IPS-11a (cell line): ENCODE data around the gene KERA.
"Not testable (repeated sequence)": the region's sequence is repeated elsewhere in the genome, so short reads cannot be mapped to it uniquely, and the experiment has no call there.

Experiments used
- H3K4me3 ChIP-seq: one replicate; pipeline ENCODE4 v1.5.1; 2013; ENCODE audit warnings: low read depth, low read length, control low read depth

Gene KERA, protein sequence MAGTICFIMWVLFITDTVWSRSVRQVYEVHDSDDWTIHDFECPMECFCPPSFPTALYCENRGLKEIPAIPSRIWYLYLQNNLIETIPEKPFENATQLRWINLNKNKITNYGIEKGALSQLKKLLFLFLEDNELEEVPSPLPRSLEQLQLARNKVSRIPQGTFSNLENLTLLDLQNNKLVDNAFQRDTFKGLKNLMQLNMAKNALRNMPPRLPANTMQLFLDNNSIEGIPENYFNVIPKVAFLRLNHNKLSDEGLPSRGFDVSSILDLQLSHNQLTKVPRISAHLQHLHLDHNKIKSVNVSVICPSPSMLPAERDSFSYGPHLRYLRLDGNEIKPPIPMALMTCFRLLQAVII

DNA sequence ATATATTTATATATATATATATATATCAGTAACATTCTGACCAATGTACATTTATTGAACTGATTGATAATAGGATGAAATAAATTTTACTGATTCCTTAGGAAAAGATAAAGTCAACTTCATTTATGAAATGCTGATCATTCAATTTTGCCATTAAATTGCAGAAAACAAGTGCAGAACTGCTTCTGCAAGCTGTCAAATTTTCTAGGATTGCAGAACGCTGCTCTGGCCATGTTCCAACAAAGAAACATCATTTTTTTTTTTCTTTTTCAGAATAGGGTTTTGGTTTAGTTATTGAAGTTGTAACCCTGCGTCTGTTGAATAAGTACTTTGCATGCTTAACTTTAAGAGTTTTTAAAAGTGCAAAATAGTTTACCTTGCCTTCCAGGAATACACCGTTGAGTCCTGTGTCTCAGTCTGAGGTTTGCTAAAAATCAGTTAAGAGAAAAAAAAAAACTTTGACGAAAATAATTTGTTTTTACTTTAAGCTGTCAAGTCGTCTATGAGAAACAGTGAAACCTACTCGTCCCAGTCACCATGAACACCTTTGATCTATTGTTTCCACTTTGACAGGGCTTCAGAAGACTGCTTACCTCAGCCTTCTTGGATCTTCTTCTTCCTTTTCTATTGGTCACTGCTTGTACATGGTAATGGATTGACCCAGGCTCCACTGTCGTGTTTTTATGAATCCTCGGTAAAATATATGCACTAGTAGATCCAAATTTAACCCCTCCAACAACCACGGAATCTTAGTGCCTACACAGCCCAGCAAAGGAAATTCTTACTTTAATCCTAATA, at the start of gene KERA:
TSS of gene KERA (minus strand) at position 657 of the 798 bp plus-strand sequence. CDS start 1,743 bp downstream, outside the sequence.
- H3K4me3 ChIP-seq = no peak within 1 kb of the TSS

DNA sequence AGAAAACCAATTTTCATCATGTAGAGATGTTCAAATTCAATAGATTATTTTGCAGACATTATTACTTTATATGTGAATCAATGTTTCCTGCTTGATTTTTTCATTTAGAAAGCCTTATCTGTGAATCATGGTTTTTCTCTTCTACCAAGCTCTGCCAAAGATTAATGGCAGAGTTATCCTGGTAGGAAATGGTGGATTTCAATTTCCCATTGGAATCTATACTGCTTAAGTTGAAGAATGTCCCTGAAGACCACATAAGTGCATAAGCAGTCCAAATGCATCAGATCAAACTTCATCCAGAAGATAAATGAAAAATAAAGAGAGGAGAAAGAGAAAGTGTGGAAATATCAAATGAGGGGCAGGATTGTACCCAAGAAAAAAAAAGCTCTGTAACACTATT, 48.5 kb upstream of the KERA start:
- H3K4me3 ChIP-seq = no peak overlapping the region

DNA sequence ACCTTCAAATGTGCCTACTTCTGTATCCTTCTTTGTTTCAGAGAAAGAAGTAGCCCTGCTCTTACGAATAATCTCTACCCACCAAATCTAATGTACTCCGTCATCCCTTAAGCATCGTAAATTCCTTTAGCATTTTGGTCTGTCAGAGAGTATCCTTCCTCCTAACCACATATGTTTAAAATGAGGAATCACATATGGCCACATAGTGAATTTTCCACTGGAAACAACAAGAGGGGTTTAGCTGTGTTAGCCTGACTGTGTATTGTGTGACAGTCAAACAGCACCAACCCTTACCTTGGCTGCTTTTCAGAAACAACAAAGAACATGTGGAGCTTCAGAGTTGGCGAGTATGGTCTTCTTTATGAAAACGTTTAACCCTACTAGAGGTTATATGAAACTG, 48.0 kb upstream of the KERA start:
- H3K4me3 ChIP-seq = no peak overlapping the region

DNA sequence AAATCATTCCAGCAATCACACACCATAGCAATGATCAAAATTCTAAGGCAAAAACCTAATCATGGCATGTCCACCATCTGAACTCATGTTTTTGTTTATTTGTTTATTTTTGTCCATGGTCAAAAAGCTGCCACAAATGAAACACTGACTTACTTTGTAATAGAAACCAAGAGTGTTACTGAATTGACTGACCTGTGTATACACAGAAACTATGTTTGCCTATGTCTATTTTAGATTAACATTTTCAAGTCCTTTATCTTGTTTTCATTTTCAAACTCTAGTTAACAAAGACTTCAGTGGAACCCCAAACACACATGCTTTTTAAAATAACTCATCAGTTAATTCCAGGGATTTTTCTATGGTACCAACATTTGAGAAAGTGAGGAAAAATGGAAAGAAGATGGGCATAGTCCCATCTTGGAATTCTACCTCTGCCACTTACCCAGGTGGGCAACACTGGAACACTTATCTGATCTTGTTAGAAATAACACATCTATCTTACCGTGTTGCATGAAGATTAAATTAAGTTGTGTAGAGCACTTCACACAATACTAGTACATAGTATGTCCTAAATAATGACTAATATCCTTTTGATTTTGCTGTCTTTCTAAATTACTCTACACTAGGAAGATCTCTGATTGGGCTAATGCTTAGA, 47.1 kb upstream of the KERA start:
- H3K4me3 ChIP-seq = no peak overlapping the region

DNA sequence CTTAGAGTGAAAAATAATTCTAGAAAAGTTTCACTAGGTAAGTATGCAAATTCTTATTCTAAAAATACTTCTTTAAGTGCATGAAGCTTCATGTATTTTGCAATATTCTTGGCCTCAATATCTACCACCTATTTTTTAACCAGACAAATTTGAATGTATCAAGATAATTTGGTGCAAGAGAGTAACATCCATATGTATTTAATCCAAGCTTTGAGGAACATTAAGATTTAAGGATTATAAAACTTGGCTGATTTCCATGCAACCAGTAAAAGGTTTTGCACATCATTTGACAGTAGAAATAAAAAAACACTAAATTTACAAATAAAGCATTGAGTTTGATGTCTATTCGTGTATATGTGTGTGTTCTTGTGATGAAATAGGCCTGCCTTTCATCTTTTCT, 45.8 kb upstream of the KERA start:
- no peak overlapping the region for H3K4me3 ChIP-seq

DNA sequence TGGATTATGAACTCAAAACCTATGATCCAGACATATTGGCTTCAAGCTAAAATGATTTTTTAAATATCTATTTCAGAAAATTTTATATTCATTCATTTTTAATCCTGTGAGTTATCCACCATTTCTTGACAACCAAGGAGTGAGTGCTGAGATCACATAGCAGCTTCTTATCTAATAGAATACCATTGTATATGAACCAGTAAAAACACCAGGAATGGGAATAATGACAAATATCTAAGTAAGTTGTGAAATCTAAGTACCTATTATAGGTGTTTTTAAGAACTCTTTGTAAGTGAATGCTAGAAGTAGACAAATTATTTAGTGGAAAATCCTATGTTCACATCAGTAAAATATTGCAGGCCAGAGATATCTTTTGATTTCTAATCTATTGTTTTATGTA, 45.3 kb upstream of the KERA start:
- H3K4me3 ChIP-seq = no peak overlapping the region

DNA sequence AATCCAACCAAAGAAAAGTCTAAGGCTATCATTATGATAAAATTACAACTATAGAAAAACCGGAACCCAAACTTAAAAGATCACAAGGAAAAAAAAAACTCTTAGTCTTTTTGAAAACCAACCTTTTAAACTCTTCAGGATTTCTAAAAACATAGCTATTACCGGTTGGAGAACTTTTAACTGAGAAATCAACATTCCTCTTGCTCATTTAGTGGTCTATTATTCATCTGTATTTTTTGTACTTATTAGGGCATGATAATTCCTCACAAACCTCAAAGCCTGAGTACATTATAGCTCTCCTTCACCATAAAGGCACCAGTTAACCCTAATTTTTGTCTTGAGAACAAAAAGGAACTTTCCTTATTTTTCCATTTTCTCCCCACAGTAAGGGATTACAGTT, 43.1 kb upstream of the KERA start:
- no peak overlapping the region for H3K4me3 ChIP-seq

DNA sequence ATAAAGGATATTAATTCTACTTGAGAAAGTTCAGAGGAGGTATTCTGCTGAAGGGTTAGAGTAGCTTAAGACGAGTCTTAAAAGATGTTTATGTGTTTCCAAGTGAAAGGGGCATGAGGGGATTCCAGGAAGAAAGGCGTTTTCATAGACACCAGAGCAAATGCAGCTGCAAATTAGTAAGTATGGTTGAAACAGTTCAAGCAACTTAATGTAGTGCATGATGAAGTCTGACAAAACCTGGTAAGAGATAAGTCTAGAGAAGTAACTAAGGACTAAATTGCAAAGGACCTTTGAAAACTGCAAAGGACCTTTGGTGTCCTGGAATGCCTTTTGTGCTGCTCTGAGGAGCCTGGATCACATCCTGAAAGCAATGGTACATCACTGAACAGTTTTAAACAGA, 42.0 kb upstream of the KERA start:
- no peak overlapping the region for H3K4me3 ChIP-seq

DNA sequence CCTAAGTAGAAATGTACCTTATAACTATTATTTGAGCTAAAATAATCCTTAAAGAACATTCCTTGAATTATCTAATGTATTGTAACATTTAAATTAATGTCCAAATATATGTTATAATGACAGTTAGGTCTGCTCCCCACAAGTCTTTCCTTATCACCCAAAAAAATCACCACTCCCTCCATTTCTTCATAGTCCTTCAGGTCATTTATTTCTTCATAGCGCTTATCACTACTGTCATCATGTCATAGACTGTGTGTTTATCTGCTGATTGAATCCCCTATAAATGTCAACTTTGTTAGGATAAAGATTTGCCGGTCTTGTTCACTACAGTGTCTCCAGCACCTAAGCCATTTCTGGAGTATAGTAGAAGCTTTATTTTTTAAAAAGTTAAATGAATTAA, 41.5 kb upstream of the KERA start:
- no peak overlapping the region for H3K4me3 ChIP-seq

DNA sequence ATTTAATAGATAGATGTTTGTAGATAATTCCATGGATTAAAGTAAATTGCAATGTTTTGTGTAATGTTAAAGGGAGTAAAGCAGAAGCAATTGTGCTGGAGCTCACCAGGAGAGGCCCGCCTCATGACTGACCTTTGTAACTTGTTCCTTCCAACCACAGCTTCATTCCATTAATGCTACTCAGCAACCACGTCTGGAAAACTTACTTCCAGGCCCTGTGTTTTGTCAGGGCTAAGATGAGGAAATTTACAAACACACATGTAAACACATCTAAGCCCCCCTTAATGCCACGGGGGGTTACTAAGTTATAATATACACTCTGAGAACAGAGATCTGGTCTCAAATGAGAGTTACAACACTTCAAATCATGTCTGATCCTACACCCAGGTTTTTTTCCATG, 41.1 kb upstream of the KERA start:
- no peak overlapping the region for H3K4me3 ChIP-seq

DNA sequence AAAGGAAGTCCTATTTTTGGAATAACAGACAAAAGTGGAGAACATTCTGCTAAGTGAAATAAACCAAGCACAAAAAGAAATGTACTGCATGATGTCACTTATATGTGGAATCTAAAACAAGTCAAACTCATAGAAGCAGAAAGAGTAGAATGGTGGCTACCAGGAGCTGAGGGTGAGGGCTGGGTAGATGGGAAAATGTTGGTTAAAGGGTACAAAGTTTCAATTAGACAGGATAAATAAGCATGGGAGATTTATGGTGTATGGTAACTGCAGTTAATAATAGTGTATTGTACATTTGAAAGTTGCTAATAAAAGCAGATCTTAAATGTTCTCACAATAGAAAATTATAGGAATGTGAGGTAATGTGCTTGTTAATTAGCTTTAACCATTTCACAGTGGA, 40.6 kb upstream of the KERA start:
- no peak overlapping the region for H3K4me3 ChIP-seq

DNA sequence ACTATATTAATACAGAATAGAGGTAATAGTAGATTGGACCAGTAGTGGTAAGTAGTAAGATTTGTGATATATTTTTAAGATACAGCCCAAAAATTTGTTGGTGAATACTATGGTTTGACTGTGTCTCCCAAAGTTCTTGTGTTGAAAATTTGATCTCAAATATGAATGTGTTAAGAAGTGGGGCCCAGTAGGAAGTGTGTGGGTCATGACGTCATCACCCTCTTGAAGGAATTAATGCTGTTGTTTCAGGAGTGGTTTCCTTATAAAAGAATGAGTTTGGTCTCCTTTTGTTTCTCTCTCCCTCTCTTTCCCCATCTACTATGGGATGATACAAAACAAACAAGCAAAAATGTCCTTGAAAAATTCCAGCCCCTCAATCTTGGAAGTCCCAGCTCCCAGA, 37.1 kb upstream of the KERA start:
- H3K4me3 ChIP-seq = no peak overlapping the region

DNA sequence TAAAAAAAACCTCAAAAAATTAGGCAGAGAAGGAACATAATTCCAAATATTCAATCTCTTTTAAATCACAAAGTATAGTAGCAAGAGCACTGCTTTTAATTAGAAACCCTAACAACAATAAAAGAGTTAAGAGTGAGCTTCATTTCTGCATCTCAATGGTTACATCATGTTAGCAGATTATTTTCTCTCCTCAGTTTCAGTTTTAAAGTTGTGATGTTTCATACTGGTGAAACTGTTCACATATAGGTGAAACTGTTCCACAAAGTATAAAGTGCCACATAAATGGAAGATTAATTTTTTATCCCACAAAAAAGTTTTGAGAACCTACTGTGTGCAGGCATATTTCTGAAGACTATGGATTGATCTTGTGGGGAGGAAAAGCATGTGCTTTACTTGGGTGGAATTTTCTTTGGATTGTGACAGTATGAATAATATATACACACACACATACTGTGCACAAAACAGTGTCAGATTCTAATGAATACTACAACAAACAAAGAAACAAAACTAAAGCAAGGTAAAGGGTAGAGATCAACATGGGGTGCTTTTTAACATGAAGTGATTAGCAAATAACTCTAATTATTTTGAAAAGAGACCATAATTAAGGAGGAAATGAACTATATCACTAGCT, 36.3 kb upstream of the KERA start:
- H3K4me3 ChIP-seq = no peak overlapping the region

DNA sequence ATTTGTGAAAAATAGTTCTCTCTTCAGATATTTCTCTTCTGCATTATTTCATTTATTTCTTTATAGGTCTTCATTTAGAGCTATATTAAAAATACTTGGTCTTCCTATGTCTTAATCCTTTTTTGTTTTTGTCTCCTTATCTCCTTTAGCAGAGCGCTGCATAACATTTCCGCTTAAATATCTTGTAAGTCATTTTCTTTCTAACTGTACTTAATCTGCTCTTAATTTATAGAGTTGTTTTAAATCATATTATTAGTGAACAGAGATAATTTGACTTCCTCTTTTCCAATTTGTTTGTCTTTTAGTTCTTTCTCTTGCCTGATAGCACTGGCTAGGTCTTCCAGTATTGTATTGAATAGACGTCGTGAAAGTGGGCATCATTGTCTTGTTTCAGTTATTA, 35.5 kb upstream of the KERA start:
- no peak overlapping the region for H3K4me3 ChIP-seq

DNA sequence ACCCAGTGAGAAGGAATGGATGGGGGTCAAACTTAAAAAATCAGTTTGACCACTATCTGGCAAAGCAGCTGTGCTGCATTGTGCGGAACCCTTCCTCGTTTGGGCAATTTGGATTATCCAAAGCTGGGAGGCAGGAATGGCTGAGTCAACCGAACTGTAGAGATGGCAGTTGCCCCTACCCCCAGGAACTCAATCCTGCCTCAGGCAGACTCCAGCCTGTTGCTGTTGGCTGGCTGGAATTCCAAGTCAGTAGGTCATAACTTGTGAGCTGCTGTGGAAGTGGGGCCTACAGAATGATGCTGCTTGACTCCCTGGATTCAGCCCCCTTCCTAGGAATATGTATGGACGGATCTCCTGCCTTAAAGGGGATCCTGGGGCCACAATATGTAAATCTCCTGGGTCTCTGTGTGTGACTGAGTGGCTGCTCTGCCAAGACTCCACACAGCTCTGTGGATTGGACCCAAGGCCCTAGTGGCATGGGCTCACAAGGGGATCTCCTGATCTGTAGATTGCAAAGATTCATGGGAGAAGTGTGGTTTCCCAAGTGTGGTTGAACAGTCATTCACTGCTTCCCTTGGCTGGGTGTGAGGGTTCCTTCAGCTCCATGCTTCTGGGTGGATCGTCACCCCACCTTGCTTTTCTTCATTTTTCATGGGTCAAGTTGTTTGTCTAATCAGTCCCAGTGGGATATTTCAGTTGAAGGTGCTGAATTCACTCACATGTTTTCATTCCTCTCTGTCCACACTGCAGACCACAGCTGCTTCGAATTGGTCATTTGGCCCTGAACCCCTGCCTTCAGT, 34.3 kb upstream of the KERA start:
- H3K4me3 ChIP-seq = no peak overlapping the region

DNA sequence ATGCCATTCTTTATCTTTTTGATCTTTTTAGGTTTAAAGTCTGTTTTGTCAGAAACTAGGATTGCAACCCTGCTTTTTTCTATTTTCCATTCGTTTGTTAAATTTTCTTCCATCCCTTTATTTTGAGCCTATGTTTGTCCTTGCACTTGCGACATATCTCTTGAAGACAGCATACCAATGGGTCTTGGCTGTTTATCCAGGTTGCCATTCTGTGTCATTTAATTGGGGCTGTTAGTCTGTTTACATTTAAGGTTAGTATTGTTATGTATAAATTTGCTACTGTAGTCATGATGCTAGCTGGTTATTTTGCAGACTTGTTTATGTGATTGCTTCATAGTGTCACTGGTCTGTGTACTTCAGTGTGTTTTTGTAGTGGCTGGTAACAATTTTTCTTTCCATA, 32.1 kb upstream of the KERA start:
- not testable (repeated sequence) for H3K4me3 ChIP-seq

DNA sequence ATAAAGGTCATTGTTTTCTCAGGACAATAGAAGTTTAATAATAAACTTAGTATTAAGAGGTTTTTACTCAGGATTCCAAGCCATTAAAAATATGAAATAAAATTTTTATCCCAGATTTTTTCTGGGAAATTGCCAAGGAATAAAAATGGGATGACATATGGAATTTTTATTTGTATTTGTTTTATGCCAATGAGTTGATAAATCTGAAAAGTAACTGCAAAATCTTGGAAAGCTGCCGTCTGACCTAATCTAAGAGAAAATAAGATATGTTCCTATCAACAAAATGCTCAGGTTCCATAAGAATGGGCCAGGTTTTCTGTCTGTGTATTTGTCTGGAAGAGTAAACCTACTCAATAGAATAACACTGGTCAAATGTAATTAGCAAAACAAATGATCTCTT, 22.2 kb upstream of the KERA start:
- no peak overlapping the region for H3K4me3 ChIP-seq

DNA sequence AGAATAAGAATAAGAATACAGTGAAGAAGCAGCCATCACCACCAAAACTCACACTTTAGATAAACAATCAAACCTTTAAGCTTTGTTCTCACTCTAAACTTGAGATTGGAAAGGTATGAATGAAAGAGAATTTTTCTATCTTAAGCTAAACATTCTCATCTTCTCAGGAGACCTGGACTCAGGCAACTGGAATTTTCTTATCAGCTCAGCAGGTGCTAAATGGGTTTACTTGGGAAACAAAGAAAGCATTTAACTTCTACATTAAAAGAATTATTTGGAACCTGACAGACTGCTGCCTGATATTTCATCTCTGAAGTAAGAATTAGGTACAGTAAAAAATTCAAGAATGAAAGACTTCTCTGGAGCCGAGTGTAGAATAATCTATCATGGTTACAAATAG, 20.7 kb upstream of the KERA start:
- H3K4me3 ChIP-seq = no peak overlapping the region

DNA sequence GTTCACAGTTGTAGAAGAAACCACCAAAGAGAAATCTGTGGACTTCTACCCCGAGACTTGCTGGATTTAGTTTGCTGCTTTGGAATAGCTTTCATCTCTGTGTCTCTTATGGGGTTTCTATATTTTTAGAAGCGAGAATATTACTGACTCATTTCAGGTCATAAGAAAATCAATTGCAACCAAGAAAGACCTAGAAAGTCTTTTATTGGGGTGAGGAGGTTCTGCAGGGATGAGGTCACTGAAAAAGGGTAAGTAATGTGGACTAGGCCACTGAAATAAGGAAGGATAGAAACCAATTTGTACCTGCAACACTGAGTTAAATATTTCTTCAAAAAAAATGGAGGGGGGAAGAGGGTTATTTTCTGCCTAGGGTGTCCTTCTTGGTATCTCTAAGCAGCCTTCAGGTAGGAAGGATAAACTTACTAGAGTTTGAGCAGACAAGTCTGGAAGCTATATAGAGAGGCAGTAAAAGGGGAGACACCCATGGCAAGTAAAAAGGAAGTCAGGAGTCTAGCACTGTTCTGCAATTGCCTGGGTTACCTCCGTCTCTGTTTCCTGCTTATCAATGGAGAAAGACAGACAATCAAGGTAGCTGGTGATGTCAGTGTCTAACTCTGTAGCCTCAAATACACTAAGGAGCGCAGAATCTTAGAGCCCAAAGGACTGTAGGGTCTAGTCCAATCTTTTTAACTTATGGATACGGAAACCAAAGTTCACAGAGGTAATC, 19.6 kb upstream of the KERA start:
- no peak overlapping the region for H3K4me3 ChIP-seq

DNA sequence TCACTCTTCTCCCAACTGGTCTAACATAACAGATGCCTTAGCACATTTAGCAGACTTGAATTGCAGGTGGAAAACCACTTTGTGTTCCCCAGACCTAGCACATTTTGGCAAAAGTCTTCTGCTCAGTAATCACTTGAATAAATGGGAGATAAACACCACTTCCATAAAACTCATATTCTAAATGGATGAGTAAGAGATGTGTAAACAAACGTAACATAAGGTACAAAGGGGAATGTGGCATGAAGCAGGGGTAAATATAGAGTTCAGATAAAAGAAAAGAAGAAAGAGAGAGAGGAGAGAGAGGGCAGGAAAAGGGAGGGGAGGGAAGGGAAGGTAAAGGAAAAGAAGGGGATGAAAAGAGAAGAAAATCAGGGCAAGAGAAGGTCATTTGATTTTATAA, 17.0 kb upstream of the KERA start:
- no peak overlapping the region for H3K4me3 ChIP-seq
